HepG2 (cell line): ENCODE data around the gene ARHGEF3. TPM values are rescaled to one million over a fixed set of nuclear protein-coding genes. Genes with fewer than 3 reads are reported as not detected.

Experiments
- ELF4 ChIP-seq: sonication (generic); formaldehyde crosslinking; IDR thresholded peaks from 2 replicates; pipeline ENCODE4 v1.5.0; 2020; ENCODE audit warnings: missing genetic modification reagents, mild to moderate bottlenecking, moderate library complexity, borderline replicate concordance
- FOSL2 ChIP-seq: sonication (generic); formaldehyde crosslinking; IDR thresholded peaks from 2 replicates; pipeline ENCODE4 v1.4.0; 2020; ENCODE audit warnings: missing genetic modification reagents
- FOXC1 ChIP-seq: sonication (generic); formaldehyde crosslinking; IDR thresholded peaks from 2 replicates; pipeline ENCODE4 v1.8.0; 2022; ENCODE audit warnings: mild to moderate bottlenecking, missing genetic modification reagents, borderline replicate concordance
- GATA4 ChIP-seq: sonication (generic); IDR thresholded peaks from 2 replicates; pipeline ENCODE4 v1.6.1; 2016; ENCODE audit warnings: antibody characterized with exemption, low read depth, borderline replicate concordance
- GFI1 ChIP-seq: sonication (generic); formaldehyde crosslinking; IDR thresholded peaks from 2 replicates; pipeline ENCODE4 v1.5.0; 2020; ENCODE audit warnings: missing genetic modification reagents, mild to moderate bottlenecking, borderline replicate concordance
- HCFC1 ChIP-seq: fragments of 150-350 bp; IDR thresholded peaks from 2 replicates; pipeline ENCODE4 v1.6.1; 2014; ENCODE audit warnings: low read depth, low read length
- HES4 ChIP-seq: sonication (generic); formaldehyde crosslinking; IDR thresholded peaks from 2 replicates; pipeline ENCODE4 v1.9.0; 2021; ENCODE audit warnings: mild to moderate bottlenecking, missing genetic modification reagents, borderline replicate concordance
- HOMEZ ChIP-seq: IDR thresholded peaks from 2 replicates; pipeline ENCODE4 v1.6.1; 2016; ENCODE audit warnings: low read depth
- MYC ChIP-seq: sonication (generic); formaldehyde crosslinking; IDR thresholded peaks from 2 replicates; pipeline ENCODE4 v1.9.0; 2021; ENCODE audit warnings: missing genetic modification reagents, borderline replicate concordance
- RAD21 ChIP-seq: fragments of 450-650 bp; formaldehyde crosslinking; IDR thresholded peaks from 2 replicates; pipeline ENCODE4 v1.5.0; 2020; ENCODE audit warnings: mild to moderate bottlenecking
- STAG1 ChIP-seq: sonication (generic); formaldehyde crosslinking; IDR thresholded peaks from 2 replicates; pipeline ENCODE4 v1.4.0; 2020; ENCODE audit warnings: missing genetic modification reagents
- THAP11 ChIP-seq: IDR thresholded peaks from 2 replicates; pipeline ENCODE4 v1.6.1; 2016; ENCODE audit warnings: missing biosample characterization, missing genetic modification reagents
- ZC3H13 ChIP-seq: sonication (generic); formaldehyde crosslinking; IDR thresholded peaks from 2 replicates; pipeline ENCODE4 v1.8.1; 2023; ENCODE audit warnings: mild to moderate bottlenecking, missing genetic modification reagents, moderate library complexity
- ZNF17 ChIP-seq: sonication (generic); formaldehyde crosslinking; IDR thresholded peaks from 2 replicates; pipeline ENCODE4 v1.5.0; 2020; ENCODE audit warnings: mild to moderate bottlenecking, missing genetic modification reagents
- ZNF225 ChIP-seq: sonication (generic); formaldehyde crosslinking; IDR thresholded peaks from 2 replicates; pipeline ENCODE4 v1.4.0; 2020; ENCODE audit warnings: mild to moderate bottlenecking, missing genetic modification reagents
- ZNF33B ChIP-seq: sonication (generic); formaldehyde crosslinking; IDR thresholded peaks from 2 replicates; pipeline ENCODE4 v1.5.1; 2020; ENCODE audit warnings: mild to moderate bottlenecking, missing genetic modification reagents
- ZNF441 ChIP-seq: sonication (generic); formaldehyde crosslinking; IDR thresholded peaks from 2 replicates; pipeline ENCODE4 v1.7.0; 2021; ENCODE audit warnings: missing genetic modification reagents, borderline replicate concordance
- ZSCAN30 ChIP-seq: sonication (generic); formaldehyde crosslinking; IDR thresholded peaks from 2 replicates; pipeline ENCODE4 v1.5.0; 2020; ENCODE audit warnings: mild to moderate bottlenecking, missing genetic modification reagents
- polyA plus RNA-seq, 8 experiments: library from polyadenylated mRNA; depleted of rRNA in 3 of 8; stranded (reverse) in 7 of 8; unstranded in 1 of 8; fragments of >200 nt; fragmentation: Illumina TruSeq in 4 of 8; extraction: Trizol in 4 of 8; gene quantifications; 2 replicates each; pipeline versions ENCODE4 v1.2.1 to v1.2.3, GENCODE V29; 2011 to 2016; ENCODE audit warnings: low read depth in 4 of 8, missing spikeins in 1 of 8, mixed read lengths in 1 of 8; ENCODE audit not compliant: insufficient read depth in 1 of 8
- total RNA-seq, 5 experiments: library from RNA; depleted of rRNA; stranded (reverse); fragments of >200 nt; fragmentation: Illumina TruSeq; extraction: Trizol; gene quantifications; 2 replicates each; pipeline ENCODE4 v1.2.3, GENCODE V29; 2016; ENCODE audit warnings: low read depth in 1 of 5
- TF ChIP-seq, protein P1 (sequence below): IDR thresholded peaks from 2 replicates; pipeline ENCODE4 v1.6.1; 2016; ENCODE audit warnings: mild to moderate bottlenecking
- TF ChIP-seq, protein P2 (sequence below): sonication (generic); formaldehyde crosslinking; IDR thresholded peaks from 2 replicates; pipeline ENCODE4 v1.5.1; 2020; ENCODE audit warnings: mild to moderate bottlenecking, missing genetic modification reagents, borderline replicate concordance
- TF ChIP-seq, protein P3 (sequence below): sonication (generic); formaldehyde crosslinking; IDR thresholded peaks from 2 replicates; pipeline ENCODE4 v1.5.0; 2020; ENCODE audit warnings: missing genetic modification reagents, mild to moderate bottlenecking, borderline replicate concordance

Gene ARHGEF3
- total and polyA plus RNA-seq, 2 of the 13 experiments (the other 11 are each of a cell fraction or from before 2014, with no cell fraction given) = 14.8 to 23.1 TPM

GRCh38 chr3:56801662-56802377 lies at the start of gene ARHGEF3 (continued):
- TF ChIP-seq ZC3H13 (CRISPR knock-in tag) = 0 out of 2 replicates have a peak, but pooled peaks have one; percentile 50
- TF ChIP-seq STAG1 (CRISPR knock-in tag) = peak; percentile 65
- TF ChIP-seq, protein P1, sequence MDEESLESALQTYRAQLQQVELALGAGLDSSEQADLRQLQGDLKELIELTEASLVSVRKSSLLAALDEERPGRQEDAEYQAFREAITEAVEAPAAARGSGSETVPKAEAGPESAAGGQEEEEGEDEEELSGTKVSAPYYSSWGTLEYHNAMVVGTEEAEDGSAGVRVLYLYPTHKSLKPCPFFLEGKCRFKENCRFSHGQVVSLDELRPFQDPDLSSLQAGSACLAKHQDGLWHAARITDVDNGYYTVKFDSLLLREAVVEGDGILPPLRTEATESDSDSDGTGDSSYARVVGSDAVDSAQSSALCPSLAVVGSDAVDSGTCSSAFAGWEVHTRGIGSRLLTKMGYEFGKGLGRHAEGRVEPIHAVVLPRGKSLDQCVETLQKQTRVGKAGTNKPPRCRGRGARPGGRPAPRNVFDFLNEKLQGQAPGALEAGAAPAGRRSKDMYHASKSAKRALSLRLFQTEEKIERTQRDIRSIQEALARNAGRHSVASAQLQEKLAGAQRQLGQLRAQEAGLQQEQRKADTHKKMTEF (CRISPR knock-in tag) = peak; percentile 65; the same call in 1 of the 2 replicates
- TF ChIP-seq, protein P2, sequence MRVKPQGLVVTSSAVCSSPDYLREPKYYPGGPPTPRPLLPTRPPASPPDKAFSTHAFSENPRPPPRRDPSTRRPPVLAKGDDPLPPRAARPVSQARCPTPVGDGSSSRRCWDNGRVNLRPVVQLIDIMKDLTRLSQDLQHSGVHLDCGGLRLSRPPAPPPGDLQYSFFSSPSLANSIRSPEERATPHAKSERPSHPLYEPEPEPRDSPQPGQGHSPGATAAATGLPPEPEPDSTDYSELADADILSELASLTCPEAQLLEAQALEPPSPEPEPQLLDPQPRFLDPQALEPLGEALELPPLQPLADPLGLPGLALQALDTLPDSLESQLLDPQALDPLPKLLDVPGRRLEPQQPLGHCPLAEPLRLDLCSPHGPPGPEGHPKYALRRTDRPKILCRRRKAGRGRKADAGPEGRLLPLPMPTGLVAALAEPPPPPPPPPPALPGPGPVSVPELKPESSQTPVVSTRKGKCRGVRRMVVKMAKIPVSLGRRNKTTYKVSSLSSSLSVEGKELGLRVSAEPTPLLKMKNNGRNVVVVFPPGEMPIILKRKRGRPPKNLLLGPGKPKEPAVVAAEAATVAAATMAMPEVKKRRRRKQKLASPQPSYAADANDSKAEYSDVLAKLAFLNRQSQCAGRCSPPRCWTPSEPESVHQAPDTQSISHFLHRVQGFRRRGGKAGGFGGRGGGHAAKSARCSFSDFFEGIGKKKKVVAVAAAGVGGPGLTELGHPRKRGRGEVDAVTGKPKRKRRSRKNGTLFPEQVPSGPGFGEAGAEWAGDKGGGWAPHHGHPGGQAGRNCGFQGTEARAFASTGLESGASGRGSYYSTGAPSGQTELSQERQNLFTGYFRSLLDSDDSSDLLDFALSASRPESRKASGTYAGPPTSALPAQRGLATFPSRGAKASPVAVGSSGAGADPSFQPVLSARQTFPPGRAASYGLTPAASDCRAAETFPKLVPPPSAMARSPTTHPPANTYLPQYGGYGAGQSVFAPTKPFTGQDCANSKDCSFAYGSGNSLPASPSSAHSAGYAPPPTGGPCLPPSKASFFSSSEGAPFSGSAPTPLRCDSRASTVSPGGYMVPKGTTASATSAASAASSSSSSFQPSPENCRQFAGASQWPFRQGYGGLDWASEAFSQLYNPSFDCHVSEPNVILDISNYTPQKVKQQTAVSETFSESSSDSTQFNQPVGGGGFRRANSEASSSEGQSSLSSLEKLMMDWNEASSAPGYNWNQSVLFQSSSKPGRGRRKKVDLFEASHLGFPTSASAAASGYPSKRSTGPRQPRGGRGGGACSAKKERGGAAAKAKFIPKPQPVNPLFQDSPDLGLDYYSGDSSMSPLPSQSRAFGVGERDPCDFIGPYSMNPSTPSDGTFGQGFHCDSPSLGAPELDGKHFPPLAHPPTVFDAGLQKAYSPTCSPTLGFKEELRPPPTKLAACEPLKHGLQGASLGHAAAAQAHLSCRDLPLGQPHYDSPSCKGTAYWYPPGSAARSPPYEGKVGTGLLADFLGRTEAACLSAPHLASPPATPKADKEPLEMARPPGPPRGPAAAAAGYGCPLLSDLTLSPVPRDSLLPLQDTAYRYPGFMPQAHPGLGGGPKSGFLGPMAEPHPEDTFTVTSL (CRISPR knock-in tag) = peak; percentile 44; the same call in 1 of the 2 replicates
- 0 out of 2 replicates have a peak, but pooled peaks have one; percentile 23 for TF ChIP-seq ZNF225 (CRISPR knock-in tag)
- TF ChIP-seq ZNF441 (CRISPR knock-in tag) = 0 out of 2 replicates have a peak, but pooled peaks have one; percentile 42
- TF ChIP-seq GFI1 (CRISPR knock-in tag) = peak; percentile 58; the same call in 1 of the 2 replicates
- TF ChIP-seq GATA4 = 0 out of 2 replicates have a peak, but pooled peaks have one; percentile 56
- peak; percentile 18; the same call in 1 of the 2 replicates for TF ChIP-seq HOMEZ (CRISPR knock-in tag)
- peak; percentile 19; the same call in 1 of the 2 replicates for TF ChIP-seq ELF4 (CRISPR knock-in tag)
- no peak for TF ChIP-seq ZNF17 (CRISPR knock-in tag)
- TF ChIP-seq MYC (CRISPR knock-in tag) = peak; percentile 91; the same call in 1 of the 2 replicates
- TF ChIP-seq FOSL2 (CRISPR knock-in tag) = no peak
- peak; percentile 66; the same call in 1 of the 2 replicates for TF ChIP-seq FOXC1 (CRISPR knock-in tag)
- peak; percentile 76 for TF ChIP-seq RAD21 (CRISPR knock-in tag)
- TF ChIP-seq HES4 (CRISPR knock-in tag) = peak; percentile 46
- TF ChIP-seq ZSCAN30 (CRISPR knock-in tag) = no peak
- peak; percentile 61 for TF ChIP-seq THAP11 (CRISPR knock-in tag)
- no peak for TF ChIP-seq HCFC1
- TF ChIP-seq, protein P3, sequence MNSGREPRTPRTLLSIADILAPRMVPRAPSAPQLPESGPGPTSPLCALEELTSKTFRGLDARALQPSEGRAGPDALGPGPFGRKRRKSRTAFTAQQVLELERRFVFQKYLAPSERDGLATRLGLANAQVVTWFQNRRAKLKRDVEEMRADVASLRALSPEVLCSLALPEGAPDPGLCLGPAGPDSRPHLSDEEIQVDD (CRISPR knock-in tag) = no peak
- peak; percentile 73; the same call in 1 of the 2 replicates for TF ChIP-seq ZNF33B
